Smooth muscle cell (in vitro differentiated cells): ENCODE measurements around the gene IGFL2. TPM values are rescaled to one million over a fixed set of nuclear protein-coding genes. Genes with fewer than 3 reads are reported as not detected.
"Not testable (repeated sequence)": the region's sequence is repeated elsewhere in the genome, so short reads cannot be mapped to it uniquely, and the experiment has no call there.

Source experiments
- DNase-seq: peaks from one replicate; lab custom pipeline; 2025; ENCODE audit not compliant: unreplicated experiment; lab: John Stamatoyannopoulos, UW
- H2AFZ ChIP-seq: fragments of 200-600 bp; sonication (generic); 2 replicates; pipeline ENCODE4 v1.6.0; 2016; ENCODE audit warnings: antibody characterized with exemption, low read depth, mild to moderate bottlenecking
- H3F3A ChIP-seq: fragments of 200-600 bp; sonication (generic); 2 replicates; pipeline ENCODE4 v1.6.0; 2017; ENCODE audit warnings: antibody characterized with exemption, low read depth
- H3K27ac ChIP-seq: fragments of 200-600 bp; sonication (generic); 2 replicates; pipeline ENCODE4 v1.5.1; 2016; ENCODE audit warnings: low read depth, mild to moderate bottlenecking
- H3K27me3 ChIP-seq: fragments of 200-600 bp; sonication (generic); 2 replicates; pipeline ENCODE4 v1.6.1; 2016; ENCODE audit warnings: low read depth, mild to moderate bottlenecking
- H3K36me3 ChIP-seq: fragments of 200-600 bp; sonication (generic); 2 replicates; pipeline ENCODE4 v1.5.1; 2016; ENCODE audit warnings: low read depth
- H3K4me1 ChIP-seq: fragments of 200-600 bp; sonication (generic); 2 replicates; pipeline ENCODE4 v1.5.1; 2016; ENCODE audit warnings: low read depth
- H3K4me2 ChIP-seq: fragments of 200-600 bp; sonication (generic); 2 replicates; pipeline ENCODE4 v1.6.0; 2016; ENCODE audit warnings: mild to moderate bottlenecking
- H3K4me3 ChIP-seq: fragments of 200-600 bp; sonication (generic); 2 replicates; pipeline ENCODE4 v1.5.1; 2016; ENCODE audit warnings: mild to moderate bottlenecking
- H3K79me2 ChIP-seq: fragments of 200-600 bp; sonication (generic); 2 replicates; pipeline ENCODE4 v1.6.0; 2016; ENCODE audit warnings: low read depth, mild to moderate bottlenecking
- H3K9ac ChIP-seq: fragments of 200-600 bp; sonication (generic); 2 replicates; pipeline ENCODE4 v1.6.0; 2016; ENCODE audit warnings: low read depth
- H3K9me3 ChIP-seq: fragments of 200-600 bp; sonication (generic); replicated peaks from 2 replicates; pipeline ENCODE4 v1.5.1; 2016; ENCODE audit warnings: low read depth
- H4K20me1 ChIP-seq: fragments of 200-600 bp; sonication (generic); 2 replicates; pipeline ENCODE4 v1.6.0; 2016; ENCODE audit warnings: low read depth
- CTCF ChIP-seq: fragments of 200-600 bp; sonication (generic); IDR thresholded peaks from 2 replicates; pipeline ENCODE4 v1.5.1; 2017; ENCODE audit warnings: borderline replicate concordance, mild to moderate bottlenecking, antibody characterized with exemption; ENCODE audit not compliant: insufficient read depth, poor library complexity, severe bottlenecking
- WGBS: methylation state at CpG from one replicate; pipeline ENCODE4 v1.1.7; 2016; ENCODE audit warnings: low lambda C conversion rate; 5-methylcytosine and 5-hydroxymethylcytosine counted together
- polyA plus RNA-seq: library from polyadenylated mRNA; unstranded; fragments of >200 nt; fragmentation: Nextera tagmentation; extraction: Ambion mirVana; gene quantifications from 2 replicates; pipeline ENCODE4 v1.2.1, GENCODE V29; 2016
- total RNA-seq: library from RNA; depleted of rRNA; stranded (reverse); fragments of >200 nt; gene quantifications from 2 replicates; pipeline ENCODE4 v1.2.3, GENCODE V29; 2014

The IGFL2 gene
- total and polyA plus RNA-seq, 2 experiments from 2014 or later: 126 to 164 TPM

DNA sequence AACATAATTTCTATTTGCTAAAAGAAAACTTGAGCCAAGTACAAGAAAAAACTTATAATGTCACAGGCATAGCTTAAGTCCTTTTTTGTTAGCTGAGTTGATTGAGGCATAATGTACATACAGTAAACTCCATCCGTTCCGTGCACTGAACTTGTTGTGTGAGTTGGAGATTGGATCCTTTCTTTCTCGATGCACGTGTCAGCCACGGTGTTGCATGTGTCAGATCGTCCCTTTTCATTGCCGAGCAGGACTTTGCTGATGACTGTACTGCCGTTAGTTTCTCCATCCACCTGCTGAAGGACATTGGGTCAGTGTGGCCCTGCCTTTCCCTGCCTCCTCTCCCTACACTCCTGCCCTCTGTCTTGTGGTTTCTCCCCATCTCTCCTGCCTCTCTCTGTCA, 34.4 kb downstream of the IGFL2 start:
- H4K20me1 ChIP-seq: no peaks in the 10 kb centered on the region
- 93% methylated on average over 8 of the region's 8 CpGs for WGBS
- H2AFZ ChIP-seq: no peak overlapping the region
- no peak overlapping the region for H3K27ac ChIP-seq
- no peak for DNase-seq
- no peaks in the 10 kb centered on the region for H3K27me3 ChIP-seq
- peaks cover 18% of the 10 kb centered on the region for H3F3A ChIP-seq
- no peak overlapping the region for H3K9ac ChIP-seq
- H3K4me1 ChIP-seq: no peaks in the 10 kb centered on the region
- TF ChIP-seq CTCF: no peak
- H3K4me2 ChIP-seq: no peak overlapping the region
- no peak overlapping the region for H3K4me3 ChIP-seq
- H3K79me2 ChIP-seq: no peaks in the 10 kb centered on the region
- H3K9me3 ChIP-seq: no peaks in the 10 kb centered on the region
- no peaks in the 10 kb centered on the region for H3K36me3 ChIP-seq

GRCh38 chr19:46184775-46185710, 37.0 kb downstream of the IGFL2 start:
- Histone ChIP-seq H3K27ac (peak overlapping the region; percentile 97), H2AFZ (peak overlapping the region; percentile 6), H3K4me2 (peak overlapping the region; percentile 38), H3K9ac (peak overlapping the region; percentile 84), H3F3A (peaks cover 18% of the 10 kb centered on the region)
- DNase-seq, H3K79me2 ChIP-seq, H3K4me1 ChIP-seq, H3K9me3 ChIP-seq, H3K4me3 ChIP-seq, H3K27me3 ChIP-seq, H3K36me3 ChIP-seq, H4K20me1 ChIP-seq: not testable (repeated sequence)
- WGBS: 62% methylated on average over 6 of the region's 6 CpGs

DNA sequence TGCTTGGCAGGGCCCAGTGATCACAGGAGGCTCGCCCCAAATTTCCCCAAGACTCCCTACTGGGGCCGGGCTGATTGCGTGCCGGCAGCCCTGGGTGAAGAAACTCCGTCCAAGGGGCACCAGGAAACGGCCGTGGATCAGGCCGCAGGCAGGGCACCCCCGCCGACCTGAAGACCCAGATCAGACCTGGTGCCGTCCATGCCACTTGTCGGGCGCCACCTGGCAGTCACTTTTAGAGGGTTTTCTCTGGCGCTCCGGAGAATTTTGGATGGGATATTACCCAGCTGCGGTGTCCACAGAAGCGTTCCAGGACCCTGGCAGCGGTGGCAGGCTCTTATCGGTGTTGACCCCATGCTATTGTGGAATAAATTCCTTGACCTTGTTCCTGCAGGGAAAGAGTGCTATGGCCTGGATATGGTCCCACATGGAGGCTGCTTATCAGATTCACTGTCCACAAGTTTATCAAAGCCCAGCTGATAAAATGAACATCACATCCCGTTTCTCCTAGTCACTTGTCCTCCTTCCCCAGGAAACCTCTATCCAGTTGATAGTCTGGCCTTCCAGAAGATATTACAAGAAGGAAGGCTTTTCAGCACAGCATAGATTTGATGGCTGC, 38.2 kb downstream of the IGFL2 start:
- no peak overlapping the region for H3K4me3 ChIP-seq
- H3F3A ChIP-seq: peaks cover 14% of the 10 kb centered on the region
- no peak overlapping the region for H3K4me2 ChIP-seq
- no peak for TF ChIP-seq CTCF
- no peaks in the 10 kb centered on the region for H3K4me1 ChIP-seq
- H3K27ac ChIP-seq: peak overlapping the region; percentile 97
- no peaks in the 10 kb centered on the region for H3K9me3 ChIP-seq
- H2AFZ ChIP-seq: no peak overlapping the region
- WGBS: 94% methylated on average over 20 of the region's 20 CpGs
- no peaks in the 10 kb centered on the region for H3K27me3 ChIP-seq
- no peaks in the 10 kb centered on the region for H3K36me3 ChIP-seq
- H3K9ac ChIP-seq: peak overlapping the region; percentile 84
- no peaks in the 10 kb centered on the region for H4K20me1 ChIP-seq
- no peak for DNase-seq
- no peaks in the 10 kb centered on the region for H3K79me2 ChIP-seq

GRCh38 chr19:46186717-46187101, 38.7 kb downstream of the IGFL2 start:
- Histone ChIP-seq H3K36me3 (no peaks in the 10 kb centered on the region), H3K79me2 (no peaks in the 10 kb centered on the region), H3K4me2 (no peak overlapping the region), H3K9me3 (no peaks in the 10 kb centered on the region), H3F3A (peaks cover 14% of the 10 kb centered on the region), H4K20me1 (no peaks in the 10 kb centered on the region), H3K27ac (peak overlapping the region; percentile 97), H3K27me3 (peaks cover under 1% of the 10 kb centered on the region), H3K4me3 (no peak overlapping the region), H2AFZ (no peak overlapping the region), H3K9ac (no peak overlapping the region), H3K4me1 (no peaks in the 10 kb centered on the region)
- no peak for DNase-seq
- TF ChIP-seq CTCF: no peak
- 59% methylated on average over 5 of the region's 5 CpGs for WGBS
